ENCODE results near the gene CD38.
"Not testable (repeated sequence)": the region's sequence is repeated elsewhere in the genome, so short reads cannot be mapped to it uniquely, and the experiment has no call there.

The CD38 gene

DNA sequence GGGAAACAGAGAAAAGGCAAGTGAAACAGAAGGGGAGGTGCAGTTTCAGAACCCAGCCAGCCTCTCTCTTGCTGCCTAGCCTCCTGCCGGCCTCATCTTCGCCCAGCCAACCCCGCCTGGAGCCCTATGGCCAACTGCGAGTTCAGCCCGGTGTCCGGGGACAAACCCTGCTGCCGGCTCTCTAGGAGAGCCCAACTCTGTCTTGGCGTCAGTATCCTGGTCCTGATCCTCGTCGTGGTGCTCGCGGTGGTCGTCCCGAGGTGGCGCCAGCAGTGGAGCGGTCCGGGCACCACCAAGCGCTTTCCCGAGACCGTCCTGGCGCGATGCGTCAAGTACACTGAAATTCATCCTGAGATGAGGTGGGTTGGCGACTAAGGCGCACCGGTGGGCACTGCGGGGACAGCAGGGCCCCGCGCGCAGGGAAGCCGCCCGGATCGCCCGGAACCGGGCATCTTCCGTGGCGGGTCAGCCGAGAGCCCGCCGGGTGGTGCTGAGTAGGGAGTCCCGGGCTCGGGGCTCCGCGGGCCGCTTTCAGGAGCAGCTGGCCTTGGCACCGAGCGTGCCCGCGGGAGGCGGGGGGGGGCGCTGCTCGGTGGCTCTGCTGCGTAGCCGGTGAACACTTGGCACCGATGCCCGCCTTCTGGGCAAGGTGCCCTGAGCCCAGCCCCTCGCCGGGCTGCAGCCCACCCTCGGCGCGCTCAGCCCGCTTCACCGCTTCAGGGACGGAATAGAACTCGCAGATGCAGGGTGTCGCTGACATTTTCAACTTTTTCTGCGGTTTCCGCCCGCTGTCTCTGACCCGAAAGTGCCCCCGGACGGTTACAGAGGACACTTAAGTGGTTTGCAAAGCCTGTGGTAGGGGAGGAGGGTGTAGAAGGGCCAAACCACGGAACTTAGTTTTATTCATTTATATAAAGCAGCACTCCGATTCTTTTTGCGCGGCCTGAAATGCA, at the start of gene CD38:
CD38 (plus strand) TSS at position 40 of the 953 bp plus-strand sequence; CDS start at position 127, 87 bp downstream.
- DNase-seq = no peak

DNA sequence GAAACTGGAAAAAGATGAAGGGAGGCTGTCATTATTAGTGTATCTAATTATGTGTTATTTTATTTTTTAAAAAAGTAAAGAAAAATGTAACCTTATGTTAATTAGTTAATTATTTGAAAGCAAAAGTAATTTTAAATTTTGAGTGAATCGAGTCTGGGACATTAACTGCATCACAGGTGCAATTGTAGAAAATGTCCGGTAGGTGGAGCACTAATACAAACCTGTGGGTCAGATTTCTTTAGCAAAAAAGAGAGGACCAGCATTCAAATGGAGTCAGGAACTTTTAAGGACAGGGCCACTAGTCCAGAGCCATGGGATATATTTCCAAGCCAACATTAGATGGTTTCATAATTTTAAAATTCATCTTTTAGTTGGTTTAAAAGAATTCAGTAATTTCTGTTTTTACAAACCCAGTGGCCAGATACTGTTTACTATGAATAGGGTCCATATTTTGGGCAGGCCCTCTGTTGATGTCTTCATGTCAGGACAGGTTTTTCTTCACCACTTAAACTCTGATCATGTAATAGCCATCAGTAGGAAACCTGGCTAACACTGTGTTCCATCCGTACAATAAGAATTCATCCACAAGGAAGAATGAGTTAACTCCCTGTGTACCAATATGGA, 48.1 kb upstream of the CD38 start:
- no peak for DNase-seq

DNA sequence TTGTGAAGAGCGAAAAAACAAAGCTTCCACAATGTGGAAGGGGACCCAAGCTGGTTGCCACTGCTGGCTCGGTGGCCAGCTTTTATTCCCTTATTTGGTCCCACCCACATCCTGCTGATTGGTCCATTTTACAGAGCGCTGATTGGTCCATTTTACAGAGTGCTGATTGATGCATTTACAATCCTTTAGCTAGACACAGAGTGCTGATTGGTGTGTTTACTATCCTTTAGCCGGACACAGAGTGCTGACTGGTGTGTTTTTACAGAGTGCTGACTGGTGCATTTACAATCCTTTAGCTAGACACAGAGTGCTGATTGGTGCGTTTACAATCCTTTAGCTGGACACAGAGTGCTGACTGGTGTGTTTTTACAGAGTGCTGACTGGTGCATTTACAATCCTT, 45.1 kb upstream of the CD38 start:
- not testable (repeated sequence) for DNase-seq

DNA sequence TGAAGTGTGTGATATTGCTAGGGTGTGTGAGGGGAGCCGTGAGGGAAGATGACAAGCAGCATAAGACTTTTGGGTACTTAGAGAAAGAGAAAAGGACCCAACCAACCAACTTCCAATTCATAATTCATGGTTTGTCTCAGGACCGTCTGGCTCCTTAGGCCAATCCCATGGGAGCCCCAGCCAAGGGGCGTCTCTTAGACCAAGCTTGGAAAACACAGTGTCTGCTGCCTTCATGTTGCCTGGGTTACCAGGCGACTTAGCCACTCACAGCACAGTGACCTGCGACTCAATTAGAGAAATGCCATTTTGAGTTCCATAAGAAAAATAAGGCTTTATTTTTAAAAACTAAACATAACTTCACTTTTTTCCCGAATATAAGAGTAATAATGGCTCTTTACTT, 42.6 kb upstream of the CD38 start:
- DNase-seq = no peak

DNA sequence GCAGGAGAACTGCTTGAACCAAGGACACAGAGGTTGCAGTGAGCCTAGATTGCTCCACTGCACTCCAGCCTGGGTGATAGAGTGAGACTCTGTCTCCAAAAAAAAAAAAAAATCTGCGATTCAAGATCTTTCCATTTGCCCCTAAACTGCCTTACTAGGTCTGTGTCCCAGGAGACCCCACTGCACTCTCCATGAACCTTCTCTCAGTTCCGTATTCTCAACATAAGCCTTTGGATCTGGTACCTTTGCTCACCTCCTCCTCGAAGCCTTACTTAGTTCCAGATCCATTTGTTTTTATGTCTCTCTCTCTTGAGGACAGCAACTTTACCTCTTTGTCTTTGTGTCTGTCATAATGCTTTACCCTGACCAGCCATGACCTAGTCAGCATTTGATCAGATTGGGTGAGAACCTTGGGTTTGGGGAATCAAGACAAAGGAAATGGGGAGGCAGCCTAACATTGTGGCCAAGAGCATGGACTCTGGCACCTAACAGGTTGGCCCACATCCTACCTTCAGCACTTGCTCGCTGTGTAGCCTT, 41.5 kb upstream of the CD38 start:
- no peak for DNase-seq

DNA sequence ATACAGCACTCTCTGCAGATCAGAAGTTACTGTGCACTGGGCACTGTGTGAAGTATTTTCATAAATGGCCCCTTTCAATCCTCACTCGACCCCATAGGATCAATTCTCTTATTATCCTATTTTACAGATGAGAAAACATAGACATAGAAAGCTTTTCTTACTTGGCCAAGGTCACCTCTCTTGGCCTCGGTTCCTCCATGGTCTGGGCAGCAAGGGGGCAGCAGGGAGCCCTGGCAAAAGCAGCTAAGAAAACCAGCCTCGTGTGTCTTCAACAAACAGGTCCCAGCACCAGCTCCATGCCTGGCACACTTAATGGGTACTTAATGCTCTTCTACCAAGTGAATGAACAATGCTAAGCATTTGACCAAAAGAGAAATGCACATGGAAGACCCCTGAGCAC, 40.9 kb upstream of the CD38 start:
- DNase-seq = no peak

DNA sequence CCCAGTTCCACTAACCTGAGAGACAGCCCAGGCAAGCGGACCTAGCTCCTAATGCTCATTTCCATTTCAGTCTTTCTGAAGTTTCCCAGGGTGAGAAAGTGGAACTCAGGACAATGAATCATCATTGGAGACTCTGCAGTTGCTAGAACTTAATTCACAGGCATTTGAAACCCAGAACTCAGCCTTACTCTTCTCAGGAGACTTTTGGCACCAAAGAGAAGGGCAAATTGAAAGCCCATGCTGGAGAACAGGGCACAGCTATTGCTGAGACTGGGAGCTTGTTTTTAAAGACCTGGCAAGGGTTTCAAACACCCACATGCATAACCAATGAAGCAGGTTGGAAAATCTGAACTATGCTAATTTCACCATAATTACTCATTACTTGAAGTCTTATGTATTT, 39.3 kb upstream of the CD38 start:
- no peak for DNase-seq

DNA sequence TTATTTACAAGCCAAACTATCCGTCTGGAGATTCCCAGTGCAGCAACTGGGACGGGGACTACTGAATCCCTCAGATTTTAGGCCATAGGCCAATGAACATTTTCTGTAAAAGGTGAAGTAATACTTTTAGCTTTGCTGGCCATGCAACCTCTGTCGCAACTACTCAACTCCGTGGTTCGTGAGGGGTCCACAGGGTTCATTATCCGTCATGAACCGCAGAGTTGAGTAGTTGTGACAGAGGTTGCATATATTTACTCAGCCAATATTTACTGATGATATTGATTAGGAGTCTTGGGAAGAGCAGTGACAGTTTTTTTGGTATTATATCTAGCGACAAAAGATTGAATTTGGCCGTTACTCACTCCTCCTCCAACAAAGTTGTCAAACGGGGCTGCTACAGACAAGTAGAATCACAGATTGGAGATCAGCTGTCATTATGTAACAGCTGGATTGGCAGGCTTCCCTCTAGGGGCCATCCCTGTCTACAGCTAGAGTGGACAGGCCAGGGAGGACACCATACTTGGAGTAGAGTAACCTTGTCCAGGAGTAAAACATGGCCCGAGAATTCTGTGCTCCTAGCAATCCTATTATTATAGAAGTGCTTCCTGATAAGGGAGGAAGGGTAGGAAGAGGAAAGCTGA, 37.2 kb upstream of the CD38 start:
- DNase-seq = no peak

DNA sequence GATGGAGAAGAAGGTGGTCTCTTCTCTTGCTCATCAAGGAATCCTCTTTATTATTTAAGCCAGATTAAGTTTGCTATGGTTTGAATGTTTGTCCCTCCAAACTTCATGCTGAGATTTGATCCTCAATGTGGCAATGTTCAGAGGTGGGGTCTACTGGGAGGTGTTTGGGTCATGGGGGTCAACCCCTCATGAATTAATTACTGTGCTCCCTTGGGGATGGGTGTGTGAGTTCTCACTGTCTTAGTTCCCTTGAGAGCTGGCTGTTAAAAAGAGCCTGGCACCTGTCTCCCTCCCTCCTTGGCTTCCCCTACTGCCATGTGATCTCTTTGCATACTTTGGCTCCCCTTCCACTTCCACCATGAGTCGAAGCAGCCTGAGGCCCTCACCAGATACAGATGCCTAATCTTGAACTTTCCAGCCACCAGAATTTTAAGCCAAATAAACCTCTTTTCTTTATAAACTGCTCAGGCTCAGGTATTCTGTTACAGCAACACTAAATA, 36.0 kb upstream of the CD38 start:
- no peak for DNase-seq

DNA sequence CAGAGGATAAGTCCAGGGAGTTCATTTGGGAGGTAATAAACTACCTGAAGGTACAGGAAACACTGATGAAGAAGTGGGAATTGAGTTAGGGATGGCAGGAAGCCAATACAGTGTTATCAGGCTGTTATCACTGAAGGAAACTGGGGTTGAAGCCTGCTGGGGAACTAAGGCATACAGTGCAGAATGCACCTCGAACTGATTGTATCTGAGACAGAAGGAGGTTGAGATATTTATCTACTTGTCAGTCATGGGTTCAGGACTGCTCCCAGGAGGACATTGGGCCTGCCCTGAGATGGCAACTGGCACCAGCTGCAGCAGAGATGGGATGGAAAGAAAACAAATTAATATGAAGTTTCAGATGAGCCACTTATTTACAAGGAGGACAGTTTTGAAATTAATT, 35.5 kb upstream of the CD38 start:
- DNase-seq = no peak

DNA sequence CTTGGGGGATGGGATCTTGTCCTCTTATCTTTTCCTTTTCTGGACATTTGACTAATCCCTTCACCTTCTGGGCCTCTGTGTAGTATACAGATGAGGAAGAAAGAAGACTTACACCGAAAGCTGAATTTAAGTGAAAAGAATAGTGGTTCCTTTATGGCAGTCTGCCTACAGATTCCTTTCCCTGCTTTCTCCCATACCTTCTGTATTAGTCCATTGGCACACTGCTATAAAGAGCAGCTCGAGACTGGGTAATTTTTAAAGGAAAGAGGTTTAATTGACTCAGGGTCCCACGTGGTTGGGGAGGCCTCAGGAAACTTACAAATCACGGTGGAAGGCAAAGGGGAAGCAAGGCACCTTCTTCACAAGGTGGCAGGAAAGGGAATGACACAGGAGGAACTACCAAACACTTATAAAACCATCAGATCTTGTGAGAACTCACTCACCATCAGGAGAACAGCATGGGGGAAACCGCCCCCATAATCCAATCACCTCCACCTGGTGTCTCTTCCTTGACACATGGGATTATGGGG, 34.0 kb upstream of the CD38 start:
- DNase-seq = no peak

DNA sequence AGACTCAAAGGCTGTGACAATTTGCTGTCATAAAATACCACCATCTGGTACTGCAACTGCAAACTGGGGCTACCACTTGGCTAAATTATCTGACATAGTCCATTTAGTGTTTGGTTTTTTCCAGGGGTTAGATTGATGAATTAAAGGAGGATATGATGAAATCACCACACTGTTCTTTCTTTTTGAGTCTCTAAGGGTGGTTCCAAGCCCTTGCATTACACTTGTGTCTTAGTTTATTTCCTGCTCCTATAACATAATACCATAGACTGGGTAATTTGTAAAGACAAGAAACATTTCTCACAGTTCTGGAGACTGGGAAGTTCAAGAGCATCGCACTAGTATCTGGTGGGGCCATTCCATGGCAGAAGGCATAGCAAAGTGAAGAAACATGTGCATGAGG, 32.0 kb upstream of the CD38 start:
- no peak for DNase-seq

DNA sequence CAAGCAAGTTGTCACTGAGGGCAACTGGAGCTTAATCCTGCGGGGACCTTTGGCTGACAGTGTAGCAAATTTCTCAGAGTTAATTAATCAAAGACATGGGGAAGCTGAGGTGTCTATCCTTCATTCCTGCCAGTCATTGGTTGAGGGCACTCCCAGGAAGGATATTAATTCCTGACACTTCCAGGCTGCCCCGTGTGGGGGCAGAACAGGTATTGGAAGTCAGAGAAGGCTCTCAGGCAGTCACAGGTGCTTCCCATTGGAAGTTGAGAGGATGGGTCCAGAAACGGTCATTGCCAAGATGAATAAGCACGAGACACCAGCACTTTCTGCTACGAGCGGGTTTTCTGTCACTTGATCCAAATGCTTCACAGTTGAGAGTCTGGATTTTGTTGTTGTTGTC, 29.1 kb upstream of the CD38 start:
- DNase-seq = no peak

DNA sequence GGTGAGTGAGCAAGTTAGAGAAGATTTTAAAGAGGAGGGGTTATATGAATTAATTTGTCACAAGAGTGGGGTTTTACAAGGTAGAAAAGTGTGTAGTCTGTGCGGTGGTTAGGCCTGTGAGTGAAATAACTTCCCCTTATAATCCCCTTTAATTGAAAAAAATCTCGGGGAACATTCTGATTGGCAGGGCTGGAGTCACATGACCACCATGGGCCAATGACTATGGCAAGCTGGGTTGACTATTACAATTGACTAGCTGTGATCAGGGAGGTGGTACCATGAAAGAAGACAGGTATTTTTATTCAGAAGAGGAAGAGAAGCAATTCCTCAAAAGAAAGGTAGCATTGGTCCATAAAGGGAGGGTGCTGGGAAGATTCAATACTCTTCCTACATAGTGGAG, 27.0 kb upstream of the CD38 start:
- DNase-seq = no peak

DNA sequence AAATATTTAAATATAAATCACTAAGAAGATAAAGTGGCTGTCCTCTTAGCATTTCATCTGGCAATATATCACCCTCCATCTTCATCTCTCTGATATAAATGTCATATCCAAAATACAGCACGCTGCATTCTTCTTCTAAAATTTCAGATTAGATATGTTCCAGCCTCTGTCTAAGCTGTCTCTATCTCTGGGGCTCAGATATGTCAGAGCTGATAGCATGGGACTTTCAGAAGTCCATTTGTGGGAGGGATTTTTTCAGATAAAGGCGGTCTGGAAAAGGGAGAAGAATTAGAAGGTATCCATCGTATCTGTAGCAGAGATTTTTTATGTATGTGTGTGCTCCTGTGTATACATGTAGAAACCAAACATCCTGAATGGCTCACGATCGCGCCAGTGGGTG, 25.0 kb upstream of the CD38 start:
- DNase-seq = no peak

DNA sequence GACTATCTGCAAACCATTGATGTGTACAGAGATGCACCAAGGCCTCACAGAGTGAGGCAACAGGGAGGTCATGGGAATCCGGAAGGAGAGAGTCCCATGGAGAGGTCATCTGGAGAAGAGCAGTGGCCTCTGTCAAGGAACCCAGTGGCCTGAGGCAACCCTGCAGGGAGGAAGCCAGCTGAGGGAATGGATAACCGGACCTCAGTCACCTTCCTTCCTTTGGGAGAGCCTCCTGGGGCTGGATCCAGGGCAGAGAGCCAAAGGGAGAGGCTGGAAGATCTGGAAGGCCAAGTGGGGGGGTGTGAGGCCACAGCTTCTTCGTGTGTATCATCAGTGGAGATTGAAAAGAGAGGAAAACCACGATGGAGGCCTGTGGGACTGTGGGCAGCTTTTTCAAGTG, 24.3 kb upstream of the CD38 start:
- DNase-seq = no peak

DNA sequence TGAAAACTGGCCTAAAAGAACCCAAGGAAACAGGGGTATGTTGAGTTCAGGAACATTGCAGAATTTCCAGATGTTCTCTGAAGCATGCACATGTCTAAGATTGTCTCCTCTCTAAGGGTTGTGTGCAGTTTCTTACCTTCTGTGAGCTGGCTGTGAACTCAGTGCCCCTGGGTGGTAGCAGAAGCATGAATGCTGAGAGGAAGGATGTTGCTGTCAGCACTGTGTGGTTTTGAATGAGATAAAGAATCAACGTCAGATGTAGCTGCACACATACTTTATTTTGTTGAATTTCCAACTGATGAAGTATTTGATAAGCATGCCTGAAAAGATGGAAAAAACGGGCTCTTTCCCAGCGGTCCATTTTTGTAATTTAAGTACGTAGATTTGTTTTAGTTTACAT, 23.8 kb upstream of the CD38 start:
- no peak for DNase-seq

DNA sequence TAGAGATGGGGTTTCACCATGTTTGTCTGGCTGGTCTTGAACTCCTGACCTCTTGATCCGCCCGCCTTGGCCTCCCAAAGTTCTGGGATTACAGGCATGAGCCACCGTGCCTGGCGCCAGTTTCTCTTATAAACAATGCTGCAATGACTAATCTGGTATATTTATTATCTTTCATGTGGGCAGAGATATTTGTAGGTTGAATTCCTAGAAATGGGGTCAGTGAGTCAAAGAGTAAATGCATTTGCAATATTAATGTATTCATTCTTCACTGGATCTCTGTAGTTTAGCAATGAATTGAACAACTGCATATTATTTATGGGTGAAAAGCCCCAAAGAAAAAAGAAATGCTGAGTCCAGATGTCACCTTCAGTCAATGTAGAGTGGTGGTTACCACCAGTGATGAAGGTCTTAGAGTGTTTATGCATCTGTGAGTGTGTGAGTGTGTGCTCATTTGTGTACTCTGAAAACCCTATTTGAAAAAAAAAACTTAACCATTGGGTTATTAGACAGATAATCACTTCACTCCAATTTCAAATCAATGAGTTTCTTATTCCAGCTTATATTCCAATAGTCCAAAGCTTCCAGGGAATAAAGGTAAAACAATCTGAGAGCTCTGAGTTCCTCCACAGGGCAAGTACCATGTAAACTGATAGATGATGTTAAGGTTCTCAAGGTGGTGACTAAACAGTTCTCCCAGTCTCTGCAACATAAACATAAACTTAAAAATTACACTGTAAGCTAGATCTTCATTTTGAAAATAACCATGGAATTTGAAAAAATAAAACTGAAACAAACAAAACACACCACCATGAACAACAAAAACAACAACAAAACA, 22.6 kb upstream of the CD38 start:
- no peak for DNase-seq

DNA sequence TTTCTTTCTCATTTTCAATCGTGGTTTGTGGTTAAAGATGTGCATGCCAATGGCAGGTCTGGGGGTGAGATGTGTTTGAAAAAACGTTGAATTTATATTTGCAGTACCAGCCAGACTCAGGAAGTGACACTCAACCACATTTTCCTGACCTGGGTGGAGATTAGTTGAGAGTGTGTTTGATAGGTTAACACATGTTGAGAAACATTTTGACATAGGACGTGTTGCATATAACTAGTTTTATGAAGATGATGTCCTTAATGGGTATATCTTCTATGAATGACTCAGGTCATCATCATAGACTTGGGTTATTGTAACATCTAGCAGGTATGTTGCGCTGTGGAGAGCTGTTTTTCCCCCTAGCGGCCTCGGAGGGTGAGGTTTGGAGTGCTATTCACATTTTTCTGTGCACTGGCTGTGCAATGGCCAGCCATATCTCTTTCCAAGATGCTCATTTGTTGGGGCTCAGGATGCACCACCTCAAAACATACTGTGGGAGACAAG, 21.7 kb upstream of the CD38 start:
- no peak for DNase-seq

DNA sequence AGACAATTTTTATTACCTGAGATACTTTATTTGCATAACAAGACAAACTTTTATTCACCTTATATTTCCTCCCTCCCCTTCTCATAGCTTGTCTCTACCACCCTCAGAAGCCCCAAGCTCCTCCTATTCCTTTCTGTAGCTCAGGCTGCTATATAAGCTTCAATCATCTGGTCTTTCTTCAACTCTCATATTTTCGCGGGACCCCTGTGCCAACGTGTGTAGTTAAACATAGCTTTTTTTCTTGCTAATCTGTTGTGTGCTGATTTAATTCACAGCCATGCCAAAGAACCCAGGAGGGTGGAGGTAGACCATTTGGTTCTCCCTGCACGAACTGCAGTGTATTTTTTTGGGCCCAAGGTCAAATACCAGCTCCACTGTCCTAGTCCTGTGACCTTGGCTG, 21.1 kb upstream of the CD38 start:
- no peak for DNase-seq

DNA sequence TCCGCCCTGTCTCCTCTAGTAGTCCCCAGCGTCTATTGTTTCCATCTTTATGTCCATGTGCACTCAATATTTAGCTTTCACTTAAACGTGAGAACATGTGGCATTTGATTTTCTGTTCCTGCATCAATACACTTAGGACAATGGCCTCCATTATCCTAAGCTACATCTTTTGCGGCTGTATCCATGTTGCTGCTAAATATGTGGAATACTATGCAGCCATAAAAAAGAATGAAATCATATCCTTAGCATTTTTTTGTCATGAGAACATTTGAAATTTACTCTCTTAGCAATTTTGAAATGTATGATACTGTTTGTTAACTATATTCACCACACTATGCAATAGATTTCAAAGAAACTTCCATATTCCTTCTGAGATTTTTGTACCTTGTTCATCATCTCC, 19.8 kb upstream of the CD38 start:
- no peak for DNase-seq

DNA sequence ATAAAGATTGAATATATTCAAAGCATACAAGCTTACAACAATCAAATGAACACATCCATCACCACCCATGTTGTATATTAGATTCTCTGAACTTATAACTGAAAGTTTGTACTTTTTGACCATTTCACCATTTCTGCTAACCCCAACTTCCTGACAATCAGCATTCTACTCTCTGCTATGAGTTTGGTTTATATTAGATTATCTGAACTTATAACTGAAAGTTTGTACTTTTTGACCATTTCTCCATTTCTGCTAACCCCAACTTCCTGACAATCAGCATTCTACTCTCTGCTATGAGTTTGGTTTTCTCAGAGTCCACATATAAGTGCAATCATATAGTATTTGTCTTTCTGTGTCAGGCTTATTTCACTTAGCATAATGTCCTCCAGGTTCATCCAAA, 15.7 kb upstream of the CD38 start:
- DNase-seq = not testable (repeated sequence)
